Measurements from ENCODE around the gene CACNB4.

Gene CACNB4

DNA sequence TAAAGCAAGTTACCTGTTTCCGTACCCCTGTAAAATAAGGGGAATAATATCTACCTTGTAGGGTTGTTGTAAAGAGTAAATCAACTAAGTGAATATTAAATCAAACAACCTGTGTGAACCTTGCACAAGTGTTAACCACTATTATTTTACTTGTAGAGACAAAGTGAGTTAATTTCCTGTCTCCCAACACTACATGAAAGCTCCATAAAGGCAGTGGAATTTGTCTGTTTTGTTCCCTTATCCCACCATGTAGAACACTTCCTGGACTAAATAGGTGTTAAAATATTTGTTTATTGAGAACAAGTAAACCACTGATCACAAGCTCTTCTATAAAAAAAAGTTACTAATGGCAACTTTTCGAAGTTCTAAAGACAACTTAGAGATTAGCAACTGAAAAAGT is 274.0 kb downstream of the CACNB4 start:
- Histone ChIP-seq H3K27me3 (ENCODE audit: control insufficient read depth in 5 of 5, insufficient read depth in 4 of 5, low read length in 5 of 5) (no peaks in the 10 kb centered on the region), H3K36me3 (ENCODE audit: control insufficient read depth in 5 of 5, insufficient read depth in 5 of 5, low read length in 5 of 5) (no peaks in the 10 kb centered on the region), H3K4me3 (ENCODE audit: low read depth in 1 of 5, low read length in 5 of 5) (no peak overlapping the region), H3K27ac (ENCODE audit: low read depth, low read length) (no peak overlapping the region), H3K9ac (ENCODE audit: low read length in 5 of 5) (no peak overlapping the region), H3K4me1 (ENCODE audit: control insufficient read depth in 5 of 5, insufficient read depth in 5 of 5, low read length in 5 of 5) (peaks cover 0 to 39% (median 38%) of the 10 kb centered on the region in 5 donors), H3K9me3 (ENCODE audit: control insufficient read depth in 5 of 5, low read length in 5 of 5) (no peaks in the 10 kb centered on the region)

DNA sequence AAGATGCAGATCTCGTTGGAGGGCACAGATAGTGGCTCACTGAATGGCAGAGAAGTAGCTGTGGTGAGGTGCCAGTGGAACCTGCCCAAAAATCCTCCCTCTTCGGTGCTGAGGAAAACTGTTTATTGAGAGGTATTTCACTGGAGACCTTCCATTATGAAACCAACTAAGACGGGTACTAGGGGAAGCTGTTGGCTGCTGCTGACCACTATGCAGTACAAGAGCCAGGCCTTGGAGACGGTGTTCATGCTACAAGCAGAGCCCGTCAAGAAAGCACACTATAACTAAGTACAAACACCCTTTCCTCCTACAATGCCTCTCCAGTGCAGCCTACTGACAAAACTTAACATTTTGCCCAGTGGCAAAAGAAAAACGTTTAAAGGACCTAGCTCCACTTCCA is 275.2 kb downstream of the CACNB4 start:
- Histone ChIP-seq H3K27me3 (ENCODE audit: control insufficient read depth in 5 of 5, insufficient read depth in 4 of 5, low read length in 5 of 5) (no peaks in the 10 kb centered on the region), H3K4me3 (ENCODE audit: low read depth in 1 of 5, low read length in 5 of 5) (no peak overlapping the region), H3K9me3 (ENCODE audit: control insufficient read depth in 5 of 5, low read length in 5 of 5) (no peaks in the 10 kb centered on the region), H3K4me1 (ENCODE audit: control insufficient read depth in 5 of 5, insufficient read depth in 5 of 5, low read length in 5 of 5) (peaks cover 0 to 35% (median 31%) of the 10 kb centered on the region in 5 donors), H3K36me3 (ENCODE audit: control insufficient read depth in 5 of 5, insufficient read depth in 5 of 5, low read length in 5 of 5) (no peaks in the 10 kb centered on the region), H3K27ac (ENCODE audit: low read depth, low read length) (no peak overlapping the region), H3K9ac (ENCODE audit: low read length in 5 of 5) (no peak overlapping the region)

DNA sequence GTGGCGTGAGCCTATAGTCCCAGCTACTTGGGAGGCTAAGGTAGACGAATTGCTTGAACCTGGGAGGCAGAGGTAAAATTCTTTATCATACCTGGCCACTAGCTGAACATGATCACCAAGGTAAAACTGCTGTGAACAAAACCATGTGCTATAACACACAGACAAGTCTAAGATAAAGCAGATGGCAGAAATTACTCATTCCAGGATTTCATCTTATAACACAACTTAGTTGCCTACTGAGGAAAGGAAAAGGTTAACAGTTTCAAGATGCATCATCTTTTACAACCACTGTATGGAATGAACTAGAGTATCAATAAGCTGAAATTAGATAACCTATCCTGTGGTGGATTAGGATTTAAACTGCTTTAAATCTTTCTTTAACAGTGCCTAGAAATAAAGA is 278.9 kb downstream of the CACNB4 start:
- Histone ChIP-seq H3K4me1 (ENCODE audit: control insufficient read depth in 5 of 5, insufficient read depth in 5 of 5, low read length in 5 of 5) (peaks cover 0 to 15% (median 7%) of the 10 kb centered on the region in 5 donors), H3K4me3 (ENCODE audit: low read depth in 1 of 5, low read length in 5 of 5) (no peak overlapping the region), H3K9me3 (ENCODE audit: control insufficient read depth in 5 of 5, low read length in 5 of 5) (no peaks in the 10 kb centered on the region), H3K36me3 (ENCODE audit: control insufficient read depth in 5 of 5, insufficient read depth in 5 of 5, low read length in 5 of 5) (peaks cover 0 to 3% (median 0%) of the 10 kb centered on the region in 5 donors), H3K27ac (ENCODE audit: low read depth, low read length) (no peak overlapping the region), H3K27me3 (ENCODE audit: control insufficient read depth in 5 of 5, insufficient read depth in 4 of 5, low read length in 5 of 5) (no peaks in the 10 kb centered on the region), H3K9ac (ENCODE audit: low read length in 5 of 5) (no peak overlapping the region)

DNA sequence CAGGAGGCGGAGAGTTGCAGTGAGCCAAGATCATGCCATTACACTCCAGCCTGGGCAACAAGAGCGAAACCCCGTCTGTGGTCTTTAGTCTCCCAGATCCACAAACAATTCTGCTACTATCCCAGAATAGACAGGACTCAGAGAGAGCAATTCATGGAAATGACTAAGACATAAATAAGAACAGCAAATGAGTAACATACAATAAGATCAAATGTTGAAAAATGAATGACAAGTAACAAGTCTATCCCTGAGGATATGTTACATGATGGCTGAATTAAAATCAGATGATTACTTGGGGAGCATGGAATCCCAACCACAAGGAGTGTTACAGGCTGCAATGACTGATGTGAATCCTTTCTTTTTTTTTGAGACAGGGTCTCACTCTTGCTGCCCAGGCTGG is 280.9 kb downstream of the CACNB4 start:
- H3K27ac ChIP-seq (ENCODE audit: low read depth, low read length) = no peak overlapping the region
- peaks cover 4 to 17% (median 6%) of the 10 kb centered on the region in 5 donors for H3K36me3 ChIP-seq (ENCODE audit: control insufficient read depth in 5 of 5, insufficient read depth in 5 of 5, low read length in 5 of 5)
- no peaks in the 10 kb centered on the region for H3K27me3 ChIP-seq (ENCODE audit: control insufficient read depth in 5 of 5, insufficient read depth in 4 of 5, low read length in 5 of 5)
- no peak overlapping the region for H3K4me3 ChIP-seq (ENCODE audit: low read depth in 1 of 5, low read length in 5 of 5)
- H3K9ac ChIP-seq (ENCODE audit: low read length in 5 of 5) = no peak overlapping the region
- H3K9me3 ChIP-seq (ENCODE audit: control insufficient read depth in 5 of 5, low read length in 5 of 5) = no peaks in the 10 kb centered on the region
- H3K4me1 ChIP-seq (ENCODE audit: control insufficient read depth in 5 of 5, insufficient read depth in 5 of 5, low read length in 5 of 5) = peaks cover 0 to 8% (median 0%) of the 10 kb centered on the region in 5 donors

DNA sequence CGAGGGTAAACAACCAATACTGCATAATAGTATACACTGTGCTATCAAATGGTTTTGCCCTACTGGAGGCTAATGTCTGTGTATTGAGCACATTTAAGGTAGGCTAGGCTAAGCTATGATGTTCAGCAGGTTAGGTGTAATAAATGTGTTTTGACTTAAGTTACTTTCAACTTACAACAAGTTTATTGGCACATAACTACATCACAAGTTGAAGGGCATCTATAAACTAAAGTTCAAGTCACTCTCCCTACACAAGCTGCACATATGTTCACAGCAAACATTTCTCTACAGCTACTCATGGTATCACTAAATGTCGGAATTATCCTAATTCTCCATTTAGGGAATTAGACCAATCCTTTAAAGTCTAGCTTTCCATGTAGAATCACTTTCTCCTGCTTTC is 282.0 kb downstream of the CACNB4 start:
- Histone ChIP-seq H3K36me3 (ENCODE audit: control insufficient read depth in 5 of 5, insufficient read depth in 5 of 5, low read length in 5 of 5) (peaks cover 10 to 24% (median 13%) of the 10 kb centered on the region in 5 donors), H3K4me3 (ENCODE audit: low read depth in 1 of 5, low read length in 5 of 5) (no peak overlapping the region), H3K27me3 (ENCODE audit: control insufficient read depth in 5 of 5, insufficient read depth in 4 of 5, low read length in 5 of 5) (no peaks in the 10 kb centered on the region), H3K9ac (ENCODE audit: low read length in 5 of 5) (no peak overlapping the region), H3K9me3 (ENCODE audit: control insufficient read depth in 5 of 5, low read length in 5 of 5) (no peaks in the 10 kb centered on the region), H3K4me1 (ENCODE audit: control insufficient read depth in 5 of 5, insufficient read depth in 5 of 5, low read length in 5 of 5) (peaks cover 0 to 8% (median 0%) of the 10 kb centered on the region in 5 donors), H3K27ac (ENCODE audit: low read depth, low read length) (no peak overlapping the region)

DNA sequence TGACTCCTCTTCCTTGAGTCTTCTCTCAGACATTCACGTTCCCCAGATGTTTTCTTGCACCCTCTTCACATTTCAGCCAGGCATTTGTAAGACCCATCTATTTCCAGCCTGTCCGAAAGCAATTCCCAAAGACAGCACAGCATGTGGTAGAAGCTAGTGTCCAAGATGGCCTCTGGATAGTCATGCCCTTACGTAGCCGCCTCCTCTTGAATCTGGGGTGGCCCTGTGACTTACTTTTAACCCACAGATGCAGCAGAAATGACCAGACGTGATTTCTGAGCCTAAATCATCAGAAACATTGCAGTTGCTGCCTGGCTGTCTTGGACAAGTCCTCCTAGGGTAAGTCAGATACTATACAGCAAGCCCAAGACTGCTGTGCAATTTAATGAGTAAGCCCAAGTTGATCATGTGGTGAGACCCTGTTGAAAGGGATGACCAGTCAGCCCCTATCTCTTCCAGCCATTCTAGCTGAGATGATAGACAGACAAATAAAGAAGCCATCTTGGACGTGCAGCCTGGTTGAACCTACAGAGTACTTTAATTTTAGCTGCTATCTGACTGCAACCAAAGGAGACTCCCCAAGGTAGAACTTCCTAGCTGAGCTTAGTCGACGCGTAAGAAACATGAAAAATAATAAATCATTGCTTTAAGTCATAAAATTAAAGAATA is 282.9 kb downstream of the CACNB4 start:
- peaks cover 0 to 4% (median 0%) of the 10 kb centered on the region in 5 donors for H3K4me1 ChIP-seq (ENCODE audit: control insufficient read depth in 5 of 5, insufficient read depth in 5 of 5, low read length in 5 of 5)
- peaks cover 15 to 28% (median 18%) of the 10 kb centered on the region in 5 donors for H3K36me3 ChIP-seq (ENCODE audit: control insufficient read depth in 5 of 5, insufficient read depth in 5 of 5, low read length in 5 of 5)
- no peak overlapping the region for H3K9ac ChIP-seq (ENCODE audit: low read length in 5 of 5)
- H3K4me3 ChIP-seq (ENCODE audit: low read depth in 1 of 5, low read length in 5 of 5) = no peak overlapping the region
- no peaks in the 10 kb centered on the region for H3K9me3 ChIP-seq (ENCODE audit: control insufficient read depth in 5 of 5, low read length in 5 of 5)
- H3K27ac ChIP-seq (ENCODE audit: low read depth, low read length) = no peak overlapping the region
- H3K27me3 ChIP-seq (ENCODE audit: control insufficient read depth in 5 of 5, insufficient read depth in 4 of 5, low read length in 5 of 5) = no peaks in the 10 kb centered on the region

DNA sequence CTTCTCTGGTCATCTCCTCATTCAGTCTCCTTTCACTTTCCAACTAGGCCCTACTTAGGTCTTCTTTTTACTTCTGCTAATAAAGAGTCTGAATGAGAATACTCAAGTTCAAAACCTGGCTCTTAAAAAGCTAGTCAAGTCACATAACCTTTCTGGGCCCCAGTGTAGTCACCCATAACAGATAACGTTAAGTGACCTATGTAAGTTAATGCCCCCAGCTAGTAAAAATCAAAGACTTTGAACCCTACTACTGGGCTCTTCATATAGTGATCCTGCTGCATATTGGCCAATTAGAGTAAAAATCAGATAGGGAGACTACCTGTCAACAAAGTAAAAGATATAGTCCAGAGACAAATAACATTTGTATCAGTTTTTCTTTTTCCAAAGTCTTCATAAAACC is 288.4 kb downstream of the CACNB4 start:
- H3K9me3 ChIP-seq (ENCODE audit: control insufficient read depth in 5 of 5, low read length in 5 of 5) = no peaks in the 10 kb centered on the region
- H3K27me3 ChIP-seq (ENCODE audit: control insufficient read depth in 5 of 5, insufficient read depth in 4 of 5, low read length in 5 of 5) = no peaks in the 10 kb centered on the region

DNA sequence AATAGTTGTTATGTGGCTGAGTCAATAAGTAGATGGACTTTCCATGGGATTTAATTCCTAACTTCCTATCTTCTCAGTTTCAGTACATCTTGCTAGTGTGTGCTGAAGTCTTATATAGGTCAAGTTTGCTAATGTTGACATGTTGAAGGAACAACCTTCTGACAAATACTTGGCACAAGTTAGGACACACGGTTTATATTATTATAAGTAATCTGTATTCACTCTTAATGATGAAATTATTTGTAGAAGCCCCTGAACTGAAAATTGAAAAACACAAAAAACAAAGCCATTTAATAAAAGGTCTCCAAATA is 289.8 kb downstream of the CACNB4 start:
- Histone ChIP-seq H3K27me3 (ENCODE audit: control insufficient read depth in 5 of 5, insufficient read depth in 4 of 5, low read length in 5 of 5) (no peaks in the 10 kb centered on the region), H3K36me3 (ENCODE audit: control insufficient read depth in 5 of 5, insufficient read depth in 5 of 5, low read length in 5 of 5) (peaks cover 28 to 47% (median 43%) of the 10 kb centered on the region in 5 donors), H3K9me3 (ENCODE audit: control insufficient read depth in 5 of 5, low read length in 5 of 5) (no peaks in the 10 kb centered on the region), H3K9ac (ENCODE audit: low read length in 5 of 5) (no peak overlapping the region), H3K4me3 (ENCODE audit: low read depth in 1 of 5, low read length in 5 of 5) (no peak overlapping the region), H3K27ac (ENCODE audit: low read depth, low read length) (no peak overlapping the region), H3K4me1 (ENCODE audit: control insufficient read depth in 5 of 5, insufficient read depth in 5 of 5, low read length in 5 of 5) (peaks cover 0 to 3% (median 0%) of the 10 kb centered on the region in 5 donors)

More for the DNA sequence above, 288.4 kb downstream of the CACNB4 start:
- no peak overlapping the region for H3K27ac ChIP-seq (ENCODE audit: low read depth, low read length)
- H3K9ac ChIP-seq (ENCODE audit: low read length in 5 of 5) = no peak overlapping the region
- no peak overlapping the region for H3K4me3 ChIP-seq (ENCODE audit: low read depth in 1 of 5, low read length in 5 of 5)
- H3K36me3 ChIP-seq (ENCODE audit: control insufficient read depth in 5 of 5, insufficient read depth in 5 of 5, low read length in 5 of 5) = peaks cover 25 to 46% (median 37%) of the 10 kb centered on the region in 5 donors
- peaks cover 0 to 3% (median 0%) of the 10 kb centered on the region in 5 donors for H3K4me1 ChIP-seq (ENCODE audit: control insufficient read depth in 5 of 5, insufficient read depth in 5 of 5, low read length in 5 of 5)

DNA sequence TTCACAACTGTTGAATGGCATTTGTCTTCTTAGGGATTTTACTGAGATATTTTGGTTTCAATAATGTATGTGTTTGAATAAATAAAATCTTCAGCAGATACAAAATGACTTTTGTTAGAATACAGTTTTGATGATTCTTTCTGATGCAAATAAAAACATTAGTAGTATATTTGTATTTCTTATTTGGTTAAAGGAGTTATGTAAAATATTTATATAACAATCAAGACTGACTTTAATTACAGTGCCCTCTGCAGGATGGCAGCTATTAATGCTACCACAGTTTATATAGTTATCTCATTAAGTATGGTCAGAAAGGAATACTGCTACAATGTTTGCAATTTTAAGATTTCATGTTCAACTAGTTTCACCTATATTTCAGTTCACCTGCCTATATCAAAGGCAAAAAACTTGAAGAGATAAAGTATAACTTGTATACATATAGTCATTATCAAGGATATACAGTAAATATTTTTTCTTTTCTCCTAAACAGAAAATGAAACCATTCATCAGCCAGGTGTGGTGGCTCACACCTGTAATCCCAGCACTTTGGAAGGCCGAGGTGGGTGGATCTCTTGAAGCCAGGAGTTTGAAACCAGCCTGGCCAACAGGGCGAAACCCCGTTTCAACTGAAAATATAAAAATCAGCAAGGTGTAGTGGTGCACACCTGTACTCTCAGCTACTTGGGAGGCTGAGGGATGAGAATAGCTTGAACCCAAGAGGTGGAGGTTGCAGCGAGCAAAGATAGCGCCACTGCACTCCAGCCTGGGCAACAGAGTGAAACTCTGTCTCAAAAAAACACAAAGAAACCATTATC is 290.4 kb downstream of the CACNB4 start:
- peaks cover 0 to 3% (median 0%) of the 10 kb centered on the region in 5 donors for H3K4me1 ChIP-seq (ENCODE audit: control insufficient read depth in 5 of 5, insufficient read depth in 5 of 5, low read length in 5 of 5)
- H3K9me3 ChIP-seq (ENCODE audit: control insufficient read depth in 5 of 5, low read length in 5 of 5) = no peaks in the 10 kb centered on the region
- H3K27me3 ChIP-seq (ENCODE audit: control insufficient read depth in 5 of 5, insufficient read depth in 4 of 5, low read length in 5 of 5) = no peaks in the 10 kb centered on the region
- peaks cover 28 to 43% (median 40%) of the 10 kb centered on the region in 5 donors for H3K36me3 ChIP-seq (ENCODE audit: control insufficient read depth in 5 of 5, insufficient read depth in 5 of 5, low read length in 5 of 5)
- H3K27ac ChIP-seq (ENCODE audit: low read depth, low read length) = no peak overlapping the region
- H3K4me3 ChIP-seq (ENCODE audit: low read depth in 1 of 5, low read length in 5 of 5) = no peak overlapping the region
- H3K9ac ChIP-seq (ENCODE audit: low read length in 5 of 5) = no peak overlapping the region

DNA sequence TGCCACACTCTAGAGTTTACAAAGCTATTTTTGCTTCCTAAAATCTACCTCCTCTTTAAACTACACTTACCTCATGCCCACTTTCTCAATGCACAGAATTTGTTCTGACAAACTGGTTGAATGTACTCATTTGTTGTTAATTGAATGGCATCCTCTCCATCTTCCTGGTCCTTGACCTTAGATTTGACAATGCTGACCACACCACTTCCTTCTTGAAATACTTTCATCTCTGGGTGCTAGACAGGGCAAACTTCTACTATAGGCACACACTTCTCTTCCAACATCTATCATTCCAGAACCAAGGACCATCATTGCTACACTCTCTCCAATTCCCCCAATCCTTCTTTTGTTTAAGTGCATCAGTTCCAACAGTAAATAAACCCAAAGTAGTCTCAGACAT is 292.9 kb downstream of the CACNB4 start:
- peaks cover 0 to 3% (median 0%) of the 10 kb centered on the region in 5 donors for H3K4me1 ChIP-seq (ENCODE audit: control insufficient read depth in 5 of 5, insufficient read depth in 5 of 5, low read length in 5 of 5)
- peaks cover 26 to 39% (median 33%) of the 10 kb centered on the region in 5 donors for H3K36me3 ChIP-seq (ENCODE audit: control insufficient read depth in 5 of 5, insufficient read depth in 5 of 5, low read length in 5 of 5)
- H3K9ac ChIP-seq (ENCODE audit: low read length in 5 of 5) = no peak overlapping the region
- no peaks in the 10 kb centered on the region for H3K27me3 ChIP-seq (ENCODE audit: control insufficient read depth in 5 of 5, insufficient read depth in 4 of 5, low read length in 5 of 5)
- H3K9me3 ChIP-seq (ENCODE audit: control insufficient read depth in 5 of 5, low read length in 5 of 5) = no peaks in the 10 kb centered on the region
- H3K4me3 ChIP-seq (ENCODE audit: low read depth in 1 of 5, low read length in 5 of 5) = no peak overlapping the region
- H3K27ac ChIP-seq (ENCODE audit: low read depth, low read length) = no peak overlapping the region

All from subcutaneous abdominal adipose tissue (tissue), 5 donors.